Endothelial cell of umbilical vein (primary cell): Measurements from ENCODE around the gene ALDH1L1. TPM values are rescaled to one million over a fixed set of nuclear protein-coding genes. Genes with fewer than 3 reads are reported as not detected.

ENCODE experiments used
- BruUV-seq: library from RNA; stranded (reverse); fragments of 400-500 nt; replicated peaks from 2 replicates; lab custom pipeline; 2021; lab: Mats Ljungman, UMichigan
- CTCF ChIA-PET: fragments of 300-600, 350-600 bp; sonication (Branson Sonifier 250); formaldehyde crosslinking; loops from one replicate; lab custom pipeline; 2021; ENCODE audit warnings: antibody characterized with exemption, inconsistent platforms; lab: Charles Lee
- POLR2A ChIA-PET: fragments of 300-600, 350-600 bp; sonication (Branson Sonifier 250); formaldehyde crosslinking; loops from one replicate; lab custom pipeline; 2021; ENCODE audit warnings: antibody characterized with exemption, inconsistent platforms; lab: Charles Lee
- DNase-seq: peaks from one replicate; pipeline ENCODE4 v3.0.0-alpha.2; 2011; ENCODE audit warnings: low read depth, low spot score
- FAIRE-seq: peaks from 2 replicates; lab custom pipeline; 2011; peaks lifted over from hg19 to GRCh38; lab: Jason Lieb, UNC
- H2AFZ ChIP-seq: 2 replicates; pipeline ENCODE4 v1.6.0; 2012; ENCODE audit warnings: low read depth, low read length, control low read depth, inconsistent platforms
- H3K27ac ChIP-seq: 2 replicates; pipeline ENCODE4 v1.5.1; 2011; ENCODE audit warnings: low read depth, mild to moderate bottlenecking, control low read depth, low read length, moderate library complexity; ENCODE audit not compliant: insufficient read depth
- H3K27me3 ChIP-seq, 2 experiments: 2 replicates each; pipeline versions ENCODE4 v1.6.0 to v1.6.1; 2011; ENCODE audit warnings: low read length in 2 of 2, mixed read lengths in 1 of 2; ENCODE audit not compliant: control insufficient read depth in 2 of 2, insufficient read depth in 2 of 2
- H3K36me3 ChIP-seq, 2 experiments: 2 replicates in 1 of 2; 3 replicates in 1 of 2; pipeline ENCODE4 v1.5.1; 2011; ENCODE audit warnings: low read length in 2 of 2, mild to moderate bottlenecking in 1 of 2, moderate library complexity in 1 of 2; ENCODE audit not compliant: control insufficient read depth in 2 of 2, insufficient read depth in 2 of 2; ENCODE audit errors: extremely low read depth in 1 of 2
- H3K4me1 ChIP-seq: 3 replicates; pipeline ENCODE4 v1.5.1; 2011; ENCODE audit warnings: mild to moderate bottlenecking, low read length; ENCODE audit not compliant: control insufficient read depth, insufficient read depth; ENCODE audit errors: extremely low read depth
- H3K4me2 ChIP-seq: 2 replicates; pipeline ENCODE4 v1.6.1; 2011; ENCODE audit warnings: low read length, control low read depth, mixed read lengths; ENCODE audit not compliant: insufficient read depth
- H3K4me3 ChIP-seq, 3 experiments: fragments of 200-600 bp in 1 of 3; sonication (generic), shearing (Covaris generic) in 1 of 3; replicated peaks in 1 of 3; 2 replicates each; pipeline ENCODE4 v1.5.1; 2011 to 2016; ENCODE audit warnings: control low read depth in 3 of 3, low read length in 3 of 3, mild to moderate bottlenecking in 2 of 3, inconsistent platforms in 1 of 3, low read depth in 1 of 3, moderate library complexity in 1 of 3; ENCODE audit not compliant: insufficient read depth in 1 of 3
- H3K79me2 ChIP-seq: 2 replicates; pipeline ENCODE4 v1.6.0; 2012; ENCODE audit warnings: low read length, inconsistent platforms; ENCODE audit not compliant: control insufficient read depth, insufficient read depth
- H3K9ac ChIP-seq: replicated peaks from 2 replicates; pipeline ENCODE3; 2011; ENCODE audit warnings: low read length, control low read depth; ENCODE audit not compliant: insufficient read depth; ENCODE audit errors: extremely low read depth
- H3K9me1 ChIP-seq: replicated peaks from 3 replicates; pipeline ENCODE4 v1.6.0; 2011; ENCODE audit warnings: mild to moderate bottlenecking, low read length; ENCODE audit not compliant: control insufficient read depth, insufficient read depth; ENCODE audit errors: extremely low read depth
- H3K9me3 ChIP-seq: replicated peaks from 2 replicates; pipeline ENCODE4 v1.5.1; 2012; ENCODE audit warnings: low read length, inconsistent platforms; ENCODE audit not compliant: control insufficient read depth, insufficient read depth
- H4K20me1 ChIP-seq: replicated peaks from 2 replicates; pipeline ENCODE3; 2011; ENCODE audit warnings: mild to moderate bottlenecking, low read length; ENCODE audit not compliant: control insufficient read depth, insufficient read depth; ENCODE audit errors: extremely low read depth
- CTCF ChIP-seq, 2 donors: IDR thresholded peaks; 1 replicate in 1 of 2; 2 replicates in 1 of 2; pipeline ENCODE4 v1.5.1; 2011; ENCODE audit warnings: low read length in 2 of 2, mild to moderate bottlenecking in 2 of 2, moderate library complexity in 2 of 2, control low read depth in 1 of 2, inconsistent platforms in 1 of 2, low read depth in 1 of 2; ENCODE audit not compliant: insufficient read depth in 1 of 2; ENCODE audit errors: extremely low read depth in 1 of 2
- EZH2 ChIP-seq: IDR thresholded peaks from 2 replicates; pipeline ENCODE4 v1.6.1; 2012; ENCODE audit warnings: borderline replicate concordance, low read depth, mild to moderate bottlenecking, moderate library complexity, low read length, inconsistent platforms; ENCODE audit not compliant: severe bottlenecking
- FOS ChIP-seq: IDR thresholded peaks from 2 replicates; pipeline ENCODE4 v1.6.1; 2011; ENCODE audit warnings: mild to moderate bottlenecking, low read length, moderate library complexity, borderline replicate concordance; ENCODE audit not compliant: insufficient read depth
- GATA2 ChIP-seq: IDR thresholded peaks from 2 replicates; pipeline ENCODE4 v1.7.0; 2011; ENCODE audit warnings: low read depth, mild to moderate bottlenecking, moderate library complexity, mixed read lengths, low read length; ENCODE audit not compliant: insufficient read length, insufficient read depth
- JUN ChIP-seq: IDR thresholded peaks from 2 replicates; pipeline ENCODE4 v1.6.1; 2011; ENCODE audit warnings: borderline replicate concordance, low read depth; ENCODE audit not compliant: insufficient read length, insufficient read depth
- MYC ChIP-seq: IDR thresholded peaks from one replicate; pipeline ENCODE4 v1.6.1; 2011; ENCODE audit warnings: mild to moderate bottlenecking, low read depth, low read length
- POLR2A ChIP-seq: IDR thresholded peaks from 2 replicates; pipeline ENCODE4 v1.6.1; 2012; ENCODE audit warnings: low read depth, mild to moderate bottlenecking, control low read depth, low read length
- POLR2AphosphoS5 ChIP-seq: IDR thresholded peaks from 2 replicates; pipeline ENCODE4 v1.6.1; 2012; ENCODE audit warnings: low read depth, mild to moderate bottlenecking, control low read depth, low read length, moderate library complexity; ENCODE audit not compliant: insufficient read depth
- dilution Hi-C: fragments of 300-500 bp; cut with MboI; formaldehyde crosslinking; loops from one replicate; pipeline ENCODE4 v1.15.0; 2019; ENCODE audit warnings: low sequenced_read_pairs; ENCODE audit not compliant: extremely low pct_ligation_motif_present
- intact Hi-C: fragments of 100-400 bp; cut with micrococcal nuclease; formaldehyde crosslinking; loops from one replicate; pipeline ENCODE4 v1.10.0; 2022
- polyA plus RNA-seq, 4 experiments: library from polyadenylated mRNA; depleted of rRNA in 3 of 4; stranded (reverse) in 3 of 4; unstranded in 1 of 4; fragments of >200 nt; gene quantifications; 2 replicates each; pipeline versions ENCODE4 v1.2.1 to v1.2.3, GENCODE V29; 2011 to 2012; ENCODE audit warnings: missing spikeins in 1 of 4
- total RNA-seq: library from RNA; stranded (reverse); gene quantifications from 2 replicates; pipeline ENCODE4 v1.2.3, GENCODE V29; 2021
- TF ChIP-seq, protein P1 (sequence below): IDR thresholded peaks from 2 replicates; pipeline ENCODE4 v1.6.1; 2011; ENCODE audit not compliant: insufficient read depth, insufficient read length

ALDH1L1 gene
- total and polyA plus RNA-seq, 2 donors (not counting 3 experiments of a cell fraction or from before 2014, with no cell fraction given): not detected

DNA sequence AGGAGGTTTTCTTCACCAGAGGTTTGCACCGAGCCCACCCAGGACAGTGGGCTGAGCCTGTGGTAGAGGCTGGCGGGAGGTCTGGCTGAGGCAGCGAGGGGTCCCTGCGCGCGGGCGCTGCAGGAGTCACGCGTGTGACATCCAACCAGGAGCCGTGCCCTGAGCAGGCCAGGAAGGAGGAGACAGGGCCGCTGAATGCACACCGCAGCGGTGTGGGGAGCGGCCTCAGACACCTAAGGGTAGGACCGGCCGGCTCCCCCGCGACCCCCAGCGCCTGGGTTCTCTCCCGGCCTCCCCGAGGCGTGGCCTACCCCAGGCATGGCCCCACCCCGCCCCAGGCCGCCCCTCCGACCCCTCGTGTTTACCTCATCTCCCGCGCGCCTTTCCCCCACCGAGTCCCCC, 96.9 kb downstream of the ALDH1L1 start:
- DNase-seq: peak; percentile 18
- CTCF ChIA-PET: interaction anchor here (1.3 kb wide), 1 partner anchor 49 kb away, joined by 3 read pairs; no protein-coding TSS in a partner anchor
- dilution Hi-C loops (no loop called here), intact Hi-C loops (loop anchor here (5.0 kb wide), 3 partner anchors 91 to 274 kb away; partner anchors contain the start of gene KLF15)
- no TSS peak for BruUV-seq
- Histone ChIP-seq H3K27me3 (no peaks in the 10 kb centered on the region), H3K4me1 (peaks cover 5% of the 10 kb centered on the region), H3K79me2 (peaks cover 2% of the 10 kb centered on the region), H3K4me2 (peak overlapping the region; percentile 82), H2AFZ (peak overlapping the region; percentile 81), H3K36me3 (no peaks in the 10 kb centered on the region), H3K9ac (peak overlapping the region; percentile 59), H3K4me3 (peak overlapping the region; percentile 65 to 82 (median 71)), H3K9me3 (no peaks in the 10 kb centered on the region), H4K20me1 (no peaks in the 10 kb centered on the region), H3K27ac (peak overlapping the region; percentile 41), H3K9me1 (no peaks in the 10 kb centered on the region)
- POLR2A ChIA-PET: no interaction called here
- FAIRE-seq: no peak
- TF ChIP-seq JUN: no peak
- TF ChIP-seq FOS: no peak
- TF ChIP-seq MYC: no peak
- TF ChIP-seq POLR2A: no peak
- TF ChIP-seq EZH2: no peak
- TF ChIP-seq GATA2: no peak
- TF ChIP-seq, protein P1, sequence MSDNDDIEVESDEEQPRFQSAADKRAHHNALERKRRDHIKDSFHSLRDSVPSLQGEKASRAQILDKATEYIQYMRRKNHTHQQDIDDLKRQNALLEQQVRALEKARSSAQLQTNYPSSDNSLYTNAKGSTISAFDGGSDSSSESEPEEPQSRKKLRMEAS: no peak
- no peak for TF ChIP-seq POLR2AphosphoS5
- TF ChIP-seq CTCF (IDR thresholded peaks at IDR 0.05; ENCODE audit: extremely low read depth in 1 of 2, insufficient read depth in 1 of 2, low read depth in 1 of 2, low read length in 2 of 2): no peak
